Fibroblast of lung (primary cell): ENCODE results near the gene F13B. TPM values are rescaled to one million over a fixed set of nuclear protein-coding genes. Genes with fewer than 3 reads are reported as not detected.

Experiments
- DNase-seq, 2 donors: peaks; one replicate each; pipeline versions ENCODE4 v3.0.0 to v3.0.0-alpha.2; 2010; ENCODE audit warnings: low read depth in 2 of 2
- H2AFZ ChIP-seq: 2 replicates; pipeline ENCODE4 v1.5.1; 2012; ENCODE audit warnings: low read length, control low read depth, inconsistent platforms
- H3K27ac ChIP-seq: 2 replicates; pipeline ENCODE4 v1.5.1; 2011; ENCODE audit warnings: low read length, control low read depth; ENCODE audit not compliant: insufficient read depth
- H3K27me3 ChIP-seq: 2 replicates; pipeline ENCODE4 v1.5.1; 2011; ENCODE audit warnings: mild to moderate bottlenecking, low read length; ENCODE audit not compliant: control insufficient read depth, insufficient read depth
- H3K36me3 ChIP-seq: 2 replicates; pipeline ENCODE4 v1.5.1; 2011; ENCODE audit warnings: low read length; ENCODE audit not compliant: control insufficient read depth, insufficient read depth
- H3K4me1 ChIP-seq: 2 replicates; pipeline ENCODE4 v1.5.1; 2011; ENCODE audit warnings: low read length; ENCODE audit not compliant: control insufficient read depth, insufficient read depth; ENCODE audit errors: extremely low read depth
- H3K4me2 ChIP-seq: 2 replicates; pipeline ENCODE4 v1.5.1; 2011; ENCODE audit warnings: low read length, control low read depth; ENCODE audit not compliant: insufficient read depth; ENCODE audit errors: extremely low read depth
- H3K4me3 ChIP-seq, 4 experiments: fragments of 200-600 bp in 1 of 4; sonication (generic) in 1 of 4; replicated peaks in 1 of 4; 2 replicates each; pipeline ENCODE4 v1.5.1; 2011 to 2016; ENCODE audit warnings: low read length in 4 of 4, low read depth in 3 of 4, mild to moderate bottlenecking in 3 of 4, control low read depth in 2 of 4, inconsistent platforms in 1 of 4, mixed read lengths in 1 of 4; ENCODE audit not compliant: insufficient read depth in 1 of 4; ENCODE audit errors: control extremely low read depth in 1 of 4
- H3K79me2 ChIP-seq: 2 replicates; pipeline ENCODE4 v1.5.1; 2012; ENCODE audit warnings: mild to moderate bottlenecking, low read length, inconsistent platforms; ENCODE audit not compliant: control insufficient read depth, insufficient read depth
- H3K9ac ChIP-seq: 2 replicates; pipeline ENCODE4 v1.5.1; 2011; ENCODE audit warnings: mild to moderate bottlenecking, low read length, control low read depth; ENCODE audit not compliant: insufficient read depth
- H3K9me3 ChIP-seq: 2 replicates; pipeline ENCODE4 v1.5.1; 2012; ENCODE audit warnings: low read depth, low read length; ENCODE audit not compliant: control insufficient read depth, insufficient read depth
- H4K20me1 ChIP-seq: 2 replicates; pipeline ENCODE4 v1.5.1; 2011; ENCODE audit warnings: low read length; ENCODE audit not compliant: control insufficient read depth, insufficient read depth; ENCODE audit errors: extremely low read depth
- CTCF ChIP-seq, 2 donors: IDR thresholded peaks in 1 of 2; conservative IDR thresholded peaks in 1 of 2; 1 replicate in 1 of 2; 2 replicates in 1 of 2; pipeline ENCODE4 v1.5.1; 2011 to 2012; ENCODE audit warnings: low read length in 2 of 2, control low read depth in 1 of 2, inconsistent platforms in 1 of 2, low read depth in 1 of 2, mild to moderate bottlenecking in 1 of 2
- EZH2 ChIP-seq: IDR thresholded peaks from 2 replicates; pipeline ENCODE4 v1.5.1; 2012; ENCODE audit warnings: low read length, control low read depth, mild to moderate bottlenecking; ENCODE audit errors: missing control alignments
- polyA plus RNA-seq, 2 donors: library from polyadenylated mRNA; depleted of rRNA in 1 of 2; stranded (reverse) in 1 of 2; unstranded in 1 of 2; fragments of >200 nt; gene quantifications; 2 replicates each; pipeline ENCODE4 v1.2.1, GENCODE V29; 2011 to 2012; ENCODE audit warnings: missing spikeins in 1 of 2
- total RNA-seq: library from RNA; depleted of rRNA; stranded (reverse); fragments of >200 nt; gene quantifications from 2 replicates; pipeline ENCODE4 v1.2.1, GENCODE V29; 2014

F13B gene
- total and polyA plus RNA-seq, 2 donors (not counting 1 experiment from before 2014, with no cell fraction given) = not detected

GRCh38 chr1:197049100-197049499 lies 18.0 kb downstream of the F13B start:
- Histone ChIP-seq H4K20me1 (no peaks in the 10 kb centered on the region), H3K9me3 (no peaks in the 10 kb centered on the region), H2AFZ (no peak overlapping the region), H3K27me3 (no peaks in the 10 kb centered on the region), H3K4me3 (no peak overlapping the region), H3K79me2 (no peaks in the 10 kb centered on the region), H3K9ac (no peak overlapping the region), H3K36me3 (no peaks in the 10 kb centered on the region), H3K4me2 (no peak overlapping the region), H3K27ac (no peak overlapping the region), H3K4me1 (no peaks in the 10 kb centered on the region)
- TF ChIP-seq CTCF (conservative IDR thresholded peaks at IDR 0.05 in 1 of 2, IDR thresholded peaks at IDR 0.05 in 1 of 2; ENCODE audit: low read depth in 1 of 2, low read length in 2 of 2) (no peak), EZH2 (no peak)
- no peak for DNase-seq

GRCh38 chr1:197042676-197043341 lies 24.3 kb downstream of the F13B start:
- no peak for DNase-seq
- Histone ChIP-seq H3K4me2 (no peak overlapping the region), H3K27me3 (no peaks in the 10 kb centered on the region), H3K9me3 (no peaks in the 10 kb centered on the region), H3K79me2 (no peaks in the 10 kb centered on the region), H3K4me3 (no peak overlapping the region), H4K20me1 (no peaks in the 10 kb centered on the region), H3K4me1 (no peaks in the 10 kb centered on the region), H3K36me3 (no peaks in the 10 kb centered on the region), H3K27ac (no peak overlapping the region), H2AFZ (no peak overlapping the region), H3K9ac (no peak overlapping the region)
- TF ChIP-seq EZH2 = no peak
- TF ChIP-seq CTCF (conservative IDR thresholded peaks at IDR 0.05 in 1 of 2, IDR thresholded peaks at IDR 0.05 in 1 of 2; ENCODE audit: low read depth in 1 of 2, low read length in 2 of 2) = no peak

- Histone ChIP-seq H3K27me3 (no peaks in the 10 kb centered on the region), H2AFZ (peak overlapping the region; percentile 3), H3K4me2 (no peak overlapping the region)
Measured at GRCh38 chr1:197041486-197042353, 25.3 kb downstream of the F13B start.

More at GRCh38 chr1:197041486-197042353, 25.3 kb downstream of the F13B start:
- DNase-seq = no peak
- no peaks in the 10 kb centered on the region for H3K9me3 ChIP-seq
- H4K20me1 ChIP-seq = no peaks in the 10 kb centered on the region
- H3K4me1 ChIP-seq = no peaks in the 10 kb centered on the region
- H3K9ac ChIP-seq = no peak overlapping the region
- no peaks in the 10 kb centered on the region for H3K79me2 ChIP-seq
- H3K4me3 ChIP-seq = no peak overlapping the region
- no peak overlapping the region for H3K27ac ChIP-seq
- TF ChIP-seq CTCF (conservative IDR thresholded peaks at IDR 0.05 in 1 of 2, IDR thresholded peaks at IDR 0.05 in 1 of 2; ENCODE audit: low read depth in 1 of 2, low read length in 2 of 2) (no peak), EZH2 (no peak)
- no peaks in the 10 kb centered on the region for H3K36me3 ChIP-seq
